ENCODE data around the gene RBBP8NL. TPM values are rescaled to one million over a fixed set of nuclear protein-coding genes. Genes with fewer than 3 reads are reported as not detected.

RBBP8NL gene
- total RNA-seq, 1 experiment from 2014 or later = not detected

DNA sequence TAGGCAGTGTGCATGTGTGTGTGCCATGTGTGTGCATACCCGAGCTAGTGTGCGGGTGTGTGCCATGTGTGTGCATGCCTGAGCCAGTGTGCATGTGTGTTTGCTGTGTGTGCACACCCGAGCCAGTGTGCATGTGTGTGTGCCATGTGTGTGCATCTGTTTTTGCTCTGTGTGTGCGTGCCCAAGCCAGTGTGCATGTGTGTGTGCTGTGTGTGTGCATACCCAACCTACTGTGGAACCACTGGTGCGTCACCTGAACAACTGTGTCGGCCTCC lies 5.7 kb downstream of the RBBP8NL start:
- intact Hi-C loops (cut with micrococcal nuclease) = no loop called here
- POLR2A ChIA-PET = no interaction called here

DNA sequence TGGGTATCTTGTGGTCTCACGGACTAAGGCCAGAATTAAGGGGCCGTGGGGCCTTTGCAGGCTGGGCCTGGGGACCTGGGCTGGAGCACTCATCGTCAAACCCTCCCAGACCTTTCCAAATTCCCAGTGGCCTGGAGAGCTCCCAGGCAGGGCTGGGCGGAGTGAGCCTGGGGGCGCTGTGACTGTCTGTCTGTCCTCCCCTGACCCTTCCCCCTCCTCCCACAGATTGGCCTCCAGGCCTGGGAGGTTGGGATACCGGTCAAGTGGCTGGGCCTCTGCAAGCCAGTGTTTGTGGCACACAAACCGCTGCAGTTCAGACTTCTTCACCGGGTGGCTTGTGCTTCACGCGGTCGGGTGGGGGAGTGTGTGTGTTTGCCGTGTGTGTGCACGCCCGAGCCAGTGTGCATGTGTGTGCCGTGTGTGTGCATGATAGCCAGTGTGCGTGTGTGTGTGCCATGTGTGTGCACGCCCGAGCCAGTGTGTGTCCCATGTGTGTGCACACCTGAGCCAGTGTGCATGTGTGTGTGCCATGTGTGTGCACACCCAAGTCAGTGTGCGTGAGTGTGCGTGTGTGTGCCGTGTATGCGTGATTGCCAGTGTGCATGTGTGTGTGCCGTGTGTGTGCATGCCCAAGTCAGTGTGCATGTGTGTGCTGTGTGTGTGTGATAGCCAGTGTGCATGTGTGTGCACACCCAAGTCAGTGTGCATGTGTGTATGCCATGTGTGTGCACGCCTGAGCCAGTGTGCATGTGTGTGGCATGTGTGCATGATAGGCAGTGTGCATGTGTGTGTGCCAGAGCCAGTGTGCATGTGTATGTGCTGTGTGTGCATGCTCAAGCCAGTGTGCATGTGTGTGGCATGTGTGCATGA lies 6.3 kb downstream of the RBBP8NL start:
- Mint-ChIP-seq H3K4me3 (ENCODE audit: unreplicated experiment) (no peak overlapping the region), H3K9me3 (ENCODE audit: unreplicated experiment) (no peaks in the 10 kb centered on the region), H3K36me3 (ENCODE audit: insufficient read depth, unreplicated experiment) (no peaks in the 10 kb centered on the region), H3K27ac (ENCODE audit: low read depth, unreplicated experiment) (no peak overlapping the region), H3K27me3 (ENCODE audit: insufficient read depth, unreplicated experiment) (peaks cover 11% of the 10 kb centered on the region), H3K4me1 (ENCODE audit: insufficient read depth, unreplicated experiment) (no peaks in the 10 kb centered on the region)
- ChIA-PET CTCF (interaction anchor here (0.7 to 1.1 kb wide), 2 partner anchors 26 to 38 kb away, joined by 3 read pairs; no protein-coding TSS in a partner anchor), POLR2A (no interaction called here)
- BruUV-seq (replicated peaks) = no TSS peak
- intact Hi-C loops (cut with micrococcal nuclease) = no loop called here
- DNase-seq (ENCODE audit: unreplicated experiment) = no peak
- TF ChIP-seq, protein P1, sequence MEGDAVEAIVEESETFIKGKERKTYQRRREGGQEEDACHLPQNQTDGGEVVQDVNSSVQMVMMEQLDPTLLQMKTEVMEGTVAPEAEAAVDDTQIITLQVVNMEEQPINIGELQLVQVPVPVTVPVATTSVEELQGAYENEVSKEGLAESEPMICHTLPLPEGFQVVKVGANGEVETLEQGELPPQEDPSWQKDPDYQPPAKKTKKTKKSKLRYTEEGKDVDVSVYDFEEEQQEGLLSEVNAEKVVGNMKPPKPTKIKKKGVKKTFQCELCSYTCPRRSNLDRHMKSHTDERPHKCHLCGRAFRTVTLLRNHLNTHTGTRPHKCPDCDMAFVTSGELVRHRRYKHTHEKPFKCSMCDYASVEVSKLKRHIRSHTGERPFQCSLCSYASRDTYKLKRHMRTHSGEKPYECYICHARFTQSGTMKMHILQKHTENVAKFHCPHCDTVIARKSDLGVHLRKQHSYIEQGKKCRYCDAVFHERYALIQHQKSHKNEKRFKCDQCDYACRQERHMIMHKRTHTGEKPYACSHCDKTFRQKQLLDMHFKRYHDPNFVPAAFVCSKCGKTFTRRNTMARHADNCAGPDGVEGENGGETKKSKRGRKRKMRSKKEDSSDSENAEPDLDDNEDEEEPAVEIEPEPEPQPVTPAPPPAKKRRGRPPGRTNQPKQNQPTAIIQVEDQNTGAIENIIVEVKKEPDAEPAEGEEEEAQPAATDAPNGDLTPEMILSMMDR (IDR thresholded peaks at IDR 0.05; ENCODE audit: unreplicated experiment) = no peak

More for the DNA sequence above, 5.7 kb downstream of the RBBP8NL start:
- CTCF ChIA-PET = no interaction called here
- H3K36me3 Mint-ChIP-seq (ENCODE audit: insufficient read depth, unreplicated experiment) = no peaks in the 10 kb centered on the region
- no TSS peak for BruUV-seq (replicated peaks)
- H3K4me1 Mint-ChIP-seq (ENCODE audit: insufficient read depth, unreplicated experiment) = no peaks in the 10 kb centered on the region
- TF ChIP-seq, protein P1 (IDR thresholded peaks at IDR 0.05; ENCODE audit: unreplicated experiment) = no peak
- peaks cover 11% of the 10 kb centered on the region for H3K27me3 Mint-ChIP-seq (ENCODE audit: insufficient read depth, unreplicated experiment)
- DNase-seq (ENCODE audit: unreplicated experiment) = no peak
- no peaks in the 10 kb centered on the region for H3K9me3 Mint-ChIP-seq (ENCODE audit: unreplicated experiment)
- no peak overlapping the region for H3K4me3 Mint-ChIP-seq (ENCODE audit: unreplicated experiment)
- no peak overlapping the region for H3K27ac Mint-ChIP-seq (ENCODE audit: low read depth, unreplicated experiment)

DNA sequence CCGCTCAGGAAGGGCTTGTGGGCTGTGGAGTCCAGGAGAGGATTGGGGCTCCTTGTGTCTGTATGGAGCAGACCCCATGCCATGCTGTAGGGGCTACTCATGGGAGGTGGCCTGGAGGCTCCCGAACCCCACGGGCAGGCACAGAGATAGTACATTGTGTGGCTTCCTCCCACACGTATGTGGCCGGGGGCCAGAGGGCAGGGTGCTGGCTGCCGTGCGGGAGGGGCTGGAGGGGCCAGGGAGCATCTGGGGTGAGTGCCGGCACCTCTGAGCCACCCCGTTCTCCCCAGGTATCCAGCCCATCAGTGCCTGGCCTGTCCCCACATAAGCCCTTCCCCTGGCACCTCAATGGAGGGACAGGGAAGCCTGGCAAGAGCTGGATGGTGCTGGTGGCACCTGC lies 7.6 kb downstream of the RBBP8NL start:
- BruUV-seq (replicated peaks) = no TSS peak
- Mint-ChIP-seq H3K4me1 (ENCODE audit: insufficient read depth, unreplicated experiment) (no peaks in the 10 kb centered on the region), H3K36me3 (ENCODE audit: insufficient read depth, unreplicated experiment) (no peaks in the 10 kb centered on the region), H3K27ac (ENCODE audit: low read depth, unreplicated experiment) (no peak overlapping the region), H3K27me3 (ENCODE audit: insufficient read depth, unreplicated experiment) (peaks cover 11% of the 10 kb centered on the region), H3K4me3 (ENCODE audit: unreplicated experiment) (no peak overlapping the region), H3K9me3 (ENCODE audit: unreplicated experiment) (no peaks in the 10 kb centered on the region)
- intact Hi-C loops (cut with micrococcal nuclease) = no loop called here
- ChIA-PET CTCF (interaction anchor here (0.6 to 2.1 kb wide), 4 partner anchors 10 to 80 kb away, joined by 3 to 13 read pairs (median 3); no protein-coding TSS in a partner anchor), POLR2A (no interaction called here)
- DNase-seq (ENCODE audit: unreplicated experiment) = no peak
- TF ChIP-seq, protein P1 (IDR thresholded peaks at IDR 0.05; ENCODE audit: unreplicated experiment) = no peak

DNA sequence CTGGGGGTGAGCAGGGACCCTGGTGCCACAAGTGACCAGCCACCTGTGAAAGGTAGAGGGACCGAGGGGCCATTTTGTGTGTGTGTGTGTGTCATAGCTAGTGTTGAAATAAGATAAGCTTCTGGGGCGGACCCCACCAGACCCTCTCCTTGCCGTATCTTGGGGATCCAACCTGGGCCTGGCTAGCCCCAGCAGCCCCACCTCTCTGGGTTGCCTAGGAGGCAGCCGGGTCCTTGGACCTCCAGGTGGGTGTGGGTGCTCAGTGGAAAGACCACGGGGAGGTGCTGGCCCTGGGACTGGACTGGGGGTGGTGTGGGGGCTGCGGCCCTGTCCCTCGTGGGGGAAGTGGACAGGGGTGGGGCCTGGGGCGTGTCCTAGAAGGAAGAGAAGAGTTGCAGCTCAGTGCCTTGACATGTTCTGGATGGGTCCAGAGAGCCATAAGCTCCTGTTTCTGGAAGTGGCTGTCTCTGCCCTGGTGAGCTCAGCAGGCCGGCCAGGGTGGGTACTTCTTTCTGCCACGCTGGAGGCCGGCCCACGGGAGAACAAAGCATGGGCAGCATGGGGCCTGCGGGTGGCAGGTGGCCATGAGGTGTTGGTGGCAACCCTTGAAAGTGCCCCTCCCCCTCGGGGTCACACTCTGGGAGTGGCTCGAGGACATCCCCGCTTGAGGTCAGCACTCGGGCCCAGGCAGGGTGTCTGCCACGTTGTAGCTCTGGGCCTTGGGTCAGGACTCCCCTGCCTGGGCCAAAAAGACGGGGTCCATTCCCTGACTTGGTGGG lies 8.4 kb downstream of the RBBP8NL start:
- intact Hi-C loops (cut with micrococcal nuclease) = no loop called here
- POLR2A ChIA-PET = no interaction called here
- no peak for DNase-seq (ENCODE audit: unreplicated experiment)
- CTCF ChIA-PET = interaction anchor here (0.6 to 2.1 kb wide), 2 partner anchors 9 to 34 kb away, joined by 3 to 13 read pairs; no protein-coding TSS in a partner anchor
- BruUV-seq (replicated peaks) = no TSS peak
- Mint-ChIP-seq H3K9me3 (ENCODE audit: unreplicated experiment) (no peaks in the 10 kb centered on the region), H3K4me1 (ENCODE audit: insufficient read depth, unreplicated experiment) (no peaks in the 10 kb centered on the region), H3K27me3 (ENCODE audit: insufficient read depth, unreplicated experiment) (peaks cover 11% of the 10 kb centered on the region), H3K36me3 (ENCODE audit: insufficient read depth, unreplicated experiment) (no peaks in the 10 kb centered on the region), H3K27ac (ENCODE audit: low read depth, unreplicated experiment) (no peak overlapping the region), H3K4me3 (ENCODE audit: unreplicated experiment) (no peak overlapping the region)
- TF ChIP-seq, protein P1 (IDR thresholded peaks at IDR 0.05; ENCODE audit: unreplicated experiment) = no peak
